Stimulated activated CD4-positive, alpha-beta T cell treated with anti-CD3 and anti-CD28 coated beads, Interleukin-2, amount 100 ng/mL, for 4 hours (primary cell): ENCODE data around the gene SSC5D.
A peak's percentile ranks its signal among the peaks of the same experiment; 100 is the strongest.
"Not testable (repeated sequence)": the region's sequence is repeated elsewhere in the genome, so short reads cannot be mapped to it uniquely, and the experiment has no call there.

Experiments
- DNase-seq: peaks from one replicate; pipeline ENCODE4 v3.0.0-alpha.2; 2020; ENCODE audit warnings: low read depth

SSC5D gene

GRCh38 chr19:55486971-55487923 is 989 bp upstream of the SSC5D start:
- DNase-seq: peak; percentile 52

GRCh38 chr19:55488986-55489710 is 912 bp downstream of the SSC5D start:
- no peak for DNase-seq

GRCh38 chr19:55489711-55490477 is 1.7 kb downstream of the SSC5D start:
- no peak for DNase-seq

GRCh38 chr19:55490478-55491432 is 2.5 kb downstream of the SSC5D start:
- no peak for DNase-seq

- no peak for DNase-seq
Measured at GRCh38 chr19:55491546-55492360, 3.5 kb downstream of the SSC5D start.

- DNase-seq: no peak
Measured at GRCh38 chr19:55492362-55492944, 4.2 kb downstream of the SSC5D start.

GRCh38 chr19:55493052-55493644 is 4.9 kb downstream of the SSC5D start:
- DNase-seq: no peak

- DNase-seq: no peak
Measured at GRCh38 chr19:55493645-55494171, 5.5 kb downstream of the SSC5D start.

- no peak for DNase-seq
Measured at GRCh38 chr19:55494172-55494761, 6.0 kb downstream of the SSC5D start.

GRCh38 chr19:55495646-55496349 is 7.6 kb downstream of the SSC5D start:
- DNase-seq: no peak

- DNase-seq: not testable (repeated sequence)
Measured at GRCh38 chr19:55496820-55497219, 8.6 kb downstream of the SSC5D start.

- DNase-seq: no peak
Measured at GRCh38 chr19:55497763-55498162, 9.5 kb downstream of the SSC5D start.

GRCh38 chr19:55498246-55498840 is 10.1 kb downstream of the SSC5D start:
- no peak for DNase-seq

- DNase-seq: no peak
Measured at GRCh38 chr19:55500368-55500952, 12.2 kb downstream of the SSC5D start.

GRCh38 chr19:55502197-55502952 is 14.1 kb downstream of the SSC5D start:
- no peak for DNase-seq

GRCh38 chr19:55503157-55503501 is 14.9 kb downstream of the SSC5D start:
- DNase-seq: no peak
